Hematopoietic multipotent progenitor cell treated with erythropoietin and hydrocortisone succinate and interleukin-3 and kit ligand, for 6 days (in vitro differentiated cells): Measurements from ENCODE around the gene TMUB1.

Experiments used
- DNase-seq: peaks from one replicate; pipeline ENCODE4 v3.0.0-alpha.2; 2015

The TMUB1 gene

GRCh38 chr7:151101621-151102396 lies 18.5 kb upstream of the TMUB1 start:
- DNase-seq, result no peak

- no peak for DNase-seq
These were observed 17.6 kb upstream of the TMUB1 start for GRCh38 chr7:151100921-151101320.

DNA sequence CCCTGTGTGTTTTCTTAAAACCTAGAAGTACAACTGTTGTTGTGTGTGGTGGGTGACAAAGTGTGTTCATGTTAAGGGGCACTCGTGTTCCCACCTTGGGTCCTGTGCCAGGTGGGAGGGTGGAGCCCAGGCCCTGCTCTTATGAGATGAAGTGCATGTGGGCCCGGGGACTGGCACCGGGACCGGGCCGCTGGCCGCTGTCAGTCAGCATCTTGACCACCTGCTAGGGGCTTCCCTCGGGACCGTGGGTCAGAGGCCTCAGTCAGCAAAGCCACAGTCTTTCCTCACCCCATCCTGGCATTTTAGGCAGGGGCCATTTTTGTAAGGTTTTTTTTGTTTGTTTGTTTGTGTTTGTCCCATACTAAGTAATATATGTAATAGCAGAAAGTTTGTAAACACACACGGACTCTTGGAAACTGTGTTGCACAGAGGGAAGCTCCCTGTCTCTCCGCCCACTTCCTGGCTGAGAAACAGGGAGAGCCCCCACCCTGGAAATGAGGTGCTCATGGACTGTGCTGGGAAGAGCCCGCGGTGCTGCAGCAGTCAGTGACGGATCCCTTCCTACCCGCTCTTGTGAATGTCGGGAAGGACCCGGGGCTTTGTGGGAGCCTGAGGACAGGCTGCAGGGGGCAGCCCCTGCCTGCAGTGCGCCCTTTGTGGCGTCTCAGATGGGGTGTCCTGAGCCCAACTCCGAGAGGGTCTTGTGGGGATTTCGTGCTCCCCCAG lies 16.4 kb upstream of the TMUB1 start:
- DNase-seq, result no peak

GRCh38 chr7:151095828-151096475 lies 12.7 kb upstream of the TMUB1 start:
- no peak for DNase-seq

- DNase-seq, result no peak
These were observed 12.0 kb upstream of the TMUB1 start for GRCh38 chr7:151095123-151095797.

DNA sequence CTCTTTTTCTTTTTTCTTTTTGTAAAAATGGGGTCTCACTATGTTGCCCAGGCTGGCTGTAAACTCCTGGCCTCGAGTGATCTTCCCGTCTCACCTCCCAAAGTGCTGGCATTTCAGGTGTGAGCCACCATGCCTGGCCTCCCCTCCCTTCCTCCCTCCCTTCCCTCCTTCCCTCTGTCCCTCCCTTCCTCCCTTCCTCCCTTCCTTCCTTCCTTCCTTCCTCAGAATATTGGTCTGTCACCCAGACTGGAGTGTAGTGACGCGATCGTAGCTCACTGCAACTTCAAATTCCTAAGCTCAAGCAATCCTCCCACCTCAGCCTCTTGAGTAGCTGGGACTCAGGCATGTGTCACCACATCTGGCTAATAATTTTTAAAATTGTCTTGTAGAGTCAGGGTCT lies 11.4 kb upstream of the TMUB1 start:
- DNase-seq, result no peak

- DNase-seq, result no peak
These were observed 10.5 kb upstream of the TMUB1 start for GRCh38 chr7:151093748-151094147.

DNA sequence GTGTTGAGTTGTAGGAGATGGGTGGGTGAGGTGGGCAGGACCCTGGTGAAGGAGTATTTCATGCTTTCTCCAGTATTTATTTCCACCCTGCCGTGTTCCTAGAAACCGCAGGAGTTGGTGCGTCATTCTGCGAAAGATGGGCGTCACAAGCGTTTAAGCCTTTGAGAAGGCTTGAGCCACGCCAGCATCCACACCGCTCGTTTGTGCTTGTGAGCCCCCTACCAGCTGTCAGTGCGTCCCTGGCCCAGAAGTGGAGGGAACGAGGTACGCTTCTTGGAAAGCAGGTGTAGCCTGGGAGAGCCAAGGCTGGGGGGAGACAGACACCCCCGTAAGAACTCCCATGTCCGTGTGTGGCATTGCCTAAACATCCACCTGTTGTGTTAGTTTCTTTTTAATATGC lies 8.7 kb upstream of the TMUB1 start:
- DNase-seq, result no peak

DNA sequence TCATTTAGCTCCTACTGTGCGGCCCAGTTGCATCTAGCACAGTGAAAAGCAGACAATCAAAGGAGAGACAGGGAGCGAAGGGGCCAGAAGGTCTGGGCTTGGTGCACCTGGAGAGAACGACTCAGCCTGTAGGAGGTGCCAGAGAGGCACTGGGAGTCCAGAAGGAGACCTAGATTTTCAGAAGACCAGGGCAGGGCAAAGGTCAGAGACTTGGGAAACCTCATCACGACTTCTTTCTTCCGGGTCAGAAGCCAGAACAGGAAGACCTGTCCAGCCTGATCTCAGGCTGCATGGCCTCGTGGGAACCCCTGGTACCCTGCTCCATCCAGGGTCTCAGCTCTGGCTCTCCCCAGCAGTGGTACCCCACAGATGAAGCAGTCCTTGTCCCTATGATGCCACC lies 8.1 kb upstream of the TMUB1 start:
- peak; percentile 65 for DNase-seq

DNA sequence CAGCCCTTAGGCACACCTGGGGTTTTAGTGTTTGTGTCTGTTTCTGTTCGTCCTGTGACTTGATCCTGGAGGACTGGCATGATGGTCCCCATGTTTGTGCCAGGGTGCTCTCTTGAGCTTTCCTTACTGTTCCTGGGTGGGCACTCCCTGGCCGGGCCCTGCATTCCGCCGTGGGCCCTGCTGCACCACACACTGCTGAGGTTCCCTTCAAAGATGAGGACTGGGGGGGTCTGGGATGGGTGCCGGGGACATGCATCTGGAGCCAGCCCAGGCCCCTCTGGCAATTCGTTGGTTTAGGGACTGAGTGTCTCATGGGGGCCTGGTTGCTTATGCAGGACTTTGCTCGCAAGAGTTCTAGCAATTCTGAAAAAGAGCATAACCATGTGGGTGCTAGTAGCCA lies 7.7 kb upstream of the TMUB1 start:
- no peak for DNase-seq

DNA sequence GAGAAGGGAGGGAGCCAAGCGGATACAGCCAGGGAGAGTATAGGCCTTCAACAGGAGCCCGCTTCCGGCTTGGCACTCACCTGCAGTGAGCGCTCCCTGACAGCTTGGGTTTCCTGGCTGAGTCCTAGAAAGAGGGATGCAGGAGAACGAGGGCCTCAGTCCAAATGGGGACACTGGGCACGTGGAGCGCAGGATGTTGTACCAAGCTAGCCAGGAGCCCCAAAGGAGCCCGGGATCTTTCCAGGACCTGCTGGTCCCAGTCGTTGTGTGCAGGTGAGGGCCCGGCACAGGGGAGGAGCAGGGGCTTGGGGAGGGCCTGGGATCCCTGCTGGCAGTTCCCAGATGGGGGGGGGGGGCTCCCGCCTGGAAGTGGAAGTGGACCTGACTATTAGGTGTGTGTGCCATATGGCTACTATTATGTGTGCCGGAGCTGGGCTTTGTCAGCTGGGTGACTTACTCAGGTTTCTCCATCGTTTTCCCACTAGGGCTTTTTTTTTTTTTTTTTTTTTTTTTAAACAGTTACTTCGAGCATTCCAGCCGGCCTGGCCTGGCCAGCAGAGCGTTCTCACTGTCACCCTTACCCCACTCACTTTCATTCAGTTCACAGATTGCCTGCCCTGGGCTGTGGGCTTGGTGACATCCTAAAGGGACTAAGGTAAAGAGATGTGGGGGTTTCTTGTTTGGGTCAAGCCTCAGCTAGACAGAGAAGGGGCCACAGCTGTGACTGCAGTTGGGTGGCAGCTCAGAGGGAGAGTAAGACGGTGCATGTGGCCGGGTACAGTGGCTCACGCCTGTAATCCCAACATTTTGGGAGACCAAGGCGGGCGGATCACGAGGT lies 6.8 kb upstream of the TMUB1 start:
- DNase-seq, result no peak

GRCh38 chr7:151088856-151089699 lies 5.8 kb upstream of the TMUB1 start:
- peak; percentile 73 for DNase-seq

DNA sequence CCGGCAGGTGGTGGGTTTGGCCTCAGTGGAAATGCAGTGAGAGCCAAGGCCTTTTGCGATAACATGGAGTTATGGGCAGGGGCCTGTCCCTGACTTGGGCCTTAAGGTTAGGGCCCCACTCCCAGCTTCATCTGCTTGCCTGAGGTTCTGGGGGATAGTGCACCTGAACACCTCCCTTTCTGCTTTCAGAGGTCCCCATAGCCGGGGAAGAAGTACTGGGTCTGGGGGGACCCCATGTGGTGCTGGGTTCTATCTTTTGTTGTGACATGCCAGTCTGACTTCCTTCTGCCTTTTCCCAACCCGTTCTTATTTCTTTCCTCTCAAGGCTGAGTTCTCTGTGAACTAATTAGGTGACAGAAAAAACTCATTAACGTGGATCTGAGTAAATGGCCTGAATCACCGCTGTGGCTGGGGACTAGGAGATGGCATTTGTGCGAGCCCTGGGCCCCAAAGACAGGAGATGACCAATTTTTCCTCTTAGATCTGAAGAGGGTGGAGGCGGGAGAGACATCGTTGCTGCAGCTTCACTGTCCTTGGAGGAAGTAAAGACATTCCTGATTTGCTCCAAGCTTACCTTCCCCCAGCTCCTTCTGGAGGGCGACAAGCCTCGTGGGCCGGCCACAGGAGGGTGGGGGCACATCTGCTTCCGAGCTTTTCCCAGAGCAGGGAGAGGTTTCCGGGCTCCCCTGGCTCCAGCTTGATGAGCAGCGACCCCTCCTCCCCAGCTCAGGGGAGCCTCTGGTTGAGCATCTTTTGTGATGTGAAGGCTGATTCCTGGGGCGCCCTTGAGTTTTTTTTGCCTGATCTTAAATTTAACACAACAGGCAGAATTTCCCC lies 4.9 kb upstream of the TMUB1 start:
- no peak for DNase-seq

GRCh38 chr7:151087245-151088018 lies 4.1 kb upstream of the TMUB1 start:
- peak; percentile 64 for DNase-seq

- peak; percentile 45 for DNase-seq
These were observed 3.5 kb upstream of the TMUB1 start for GRCh38 chr7:151086802-151087244.

GRCh38 chr7:151085691-151086620 lies 2.7 kb upstream of the TMUB1 start, which contains the start of gene AGAP3:
TSS of gene AGAP3 (plus strand) at chr7:151086475. CDS start at chr7:151086742, 267 bp downstream.
- peak; percentile 82 for DNase-seq

- no peak for DNase-seq
These were observed 2.0 kb upstream of the TMUB1 start for GRCh38 chr7:151085329-151085690.

GRCh38 chr7:151083824-151084160 lies 499 bp upstream of the TMUB1 start:
- DNase-seq, result no peak
